Adrenal gland (tissue), 12 donors: ENCODE data around the gene MACROD2. TPM values are rescaled to one million over a fixed set of nuclear protein-coding genes. Genes with fewer than 3 reads are reported as not detected.

ENCODE experiments used
- DNase-seq, 7 donors: peaks; one replicate each; pipeline ENCODE4 v3.0.0-alpha.2; 2019 to 2020
- H3K27ac ChIP-seq, 5 donors: fragments of 200-600 bp; sonication (generic) in 4 of 5; 1 replicate in 3 of 5; 2 replicates in 2 of 5; pipeline versions ENCODE4 v1.5.1 to v1.8.0; 2016 to 2020; ENCODE audit warnings: mild to moderate bottlenecking in 1 of 5
- H3K27me3 ChIP-seq: fragments of 200-600 bp; 2 replicates; pipeline ENCODE4 v1.8.0; 2021
- H3K36me3 ChIP-seq, 2 donors: fragments of 200-600 bp; replicated peaks in 1 of 2; 1 replicate in 1 of 2; 2 replicates in 1 of 2; pipeline versions ENCODE4 v1.5.1 to v1.8.0; 2018 to 2022
- H3K4me1 ChIP-seq, 2 donors: fragments of 200-600 bp; replicated peaks in 1 of 2; 1 replicate in 1 of 2; 2 replicates in 1 of 2; pipeline versions ENCODE4 v1.5.1 to v1.8.0; 2018 to 2021
- H3K4me3 ChIP-seq, 4 donors: fragments of 200-600 bp; sonication (generic) in 3 of 4; one replicate each; pipeline ENCODE4 v1.5.1; 2016 to 2018
- H3K9me3 ChIP-seq, 3 donors: fragments of 200-600 bp; sonication (generic) in 1 of 3; replicated peaks in 1 of 3; 1 replicate in 2 of 3; 2 replicates in 1 of 3; pipeline versions ENCODE4 v1.5.1 to v1.8.0; 2016 to 2021
- POLR2A ChIP-seq, 2 donors: fragments of 450-650 bp; IDR thresholded peaks; one replicate each; pipeline ENCODE4 v1.6.1; 2017; ENCODE audit warnings: antibody characterized with exemption in 2 of 2, mild to moderate bottlenecking in 2 of 2, moderate library complexity in 1 of 2
- WGBS, 4 donors: extraction: QIAGEN DNeasy Blood & Tissue Kit in 2 of 4; methylation state at CpG; one replicate each; pipeline versions ENCODE4 v1.1.5 to v1.1.7; 2013 to 2017; 5-methylcytosine and 5-hydroxymethylcytosine counted together
- intact Hi-C, 2 donors: fragments of 100-400 bp; cut with DNase I; formaldehyde crosslinking; loops; one replicate each; pipeline versions ENCODE4 v1.14.1 to v1.15.0; 2022 to 2023
- polyA plus RNA-seq, 3 donors: library from polyadenylated mRNA; stranded (reverse); fragments of 200-250 nt in 2 of 3; fragments of 350-450 nt in 1 of 3; fragmentation: Illumina TruSeq in 1 of 3; extraction: RNeasy Lipid Tissue Mini Kit (QIAGEN cat#74804) in 1 of 3; gene quantifications; one replicate each; pipeline ENCODE4 v1.2.3, GENCODE V29; 2013 to 2014
- total RNA-seq, 9 donors: library from RNA; depleted of rRNA in 4 of 9; stranded (reverse); fragments of >200 nt in 4 of 9; fragments of 120-200 nt in 1 of 9; fragmentation: NEBNext Ultra II Directional in 1 of 9; extraction: Animal tissue kit (Norgen Biotek cat#: 25700) in 1 of 9; gene quantifications; one replicate each; pipeline versions ENCODE4 v1.1.0 to v1.2.4, GENCODE V29; 2013 to 2023
- TF ChIP-seq, protein P1 (sequence below), 6 experiments: fragments of 450-650 bp in 4 of 6; fragments of 200-600 bp in 2 of 6; sonication (generic) in 1 of 6; IDR thresholded peaks; 1 replicate in 5 of 6; 2 replicates in 1 of 6; pipeline versions ENCODE4 v1.5.1 to v1.8.0; 2016 to 2021; ENCODE audit warnings: antibody characterized with exemption in 6 of 6, mild to moderate bottlenecking in 2 of 6, moderate library complexity in 1 of 6
- donor health status: healthy with polysubstance abuse.
- donor health status: Bipolar disorder and iron deficiency.
- donor health status: DM: yes; HTN: yes; CAD: no.
- donor health status: DM: no; HTN: no; CAD: no.
- donor health status: DM: no; HTN: no; CAD: no.
- donor health status: DM: yes; HTN: yes; CAD: no.

MACROD2 gene
- total and polyA plus RNA-seq, 12 donors = 1.1 to 21.2 (median 6.4) TPM

DNA sequence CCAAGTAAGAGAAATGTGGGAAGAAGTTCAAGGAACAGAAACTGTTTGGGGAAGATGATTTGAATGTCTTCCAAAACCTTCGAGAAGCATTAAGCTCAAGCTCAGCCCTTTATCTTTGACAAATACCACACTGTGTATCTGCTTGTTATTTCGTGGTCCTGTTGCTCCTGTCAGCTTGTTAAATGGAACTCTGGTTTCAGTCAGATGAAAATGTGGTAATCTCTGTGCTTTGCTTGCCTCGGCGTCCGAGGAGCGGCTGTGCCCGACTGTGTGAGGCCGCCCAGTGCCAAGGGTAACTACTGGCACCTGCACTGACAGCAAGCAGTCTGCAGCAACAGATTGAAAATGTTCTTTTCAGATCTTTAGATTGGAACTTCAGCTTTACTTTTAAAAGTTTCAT lies 920.0 kb downstream of the MACROD2 start:
- Histone ChIP-seq H3K27ac (no peak overlapping the region), H3K4me1 (peaks cover 0 to 5% of the 10 kb centered on the region in 2 donors), H3K27me3 (no peaks in the 10 kb centered on the region), H3K4me3 (no peak overlapping the region), H3K36me3 (no peaks in the 10 kb centered on the region), H3K9me3 (no peaks in the 10 kb centered on the region)
- WGBS, 4 donors = 50 to 63% (median 56%) methylated on average over 8 of the region's 8 CpGs
- intact Hi-C loops = no loop called here
- no peak for TF ChIP-seq POLR2A (IDR thresholded peaks at IDR 0.05)
- TF ChIP-seq, protein P1, sequence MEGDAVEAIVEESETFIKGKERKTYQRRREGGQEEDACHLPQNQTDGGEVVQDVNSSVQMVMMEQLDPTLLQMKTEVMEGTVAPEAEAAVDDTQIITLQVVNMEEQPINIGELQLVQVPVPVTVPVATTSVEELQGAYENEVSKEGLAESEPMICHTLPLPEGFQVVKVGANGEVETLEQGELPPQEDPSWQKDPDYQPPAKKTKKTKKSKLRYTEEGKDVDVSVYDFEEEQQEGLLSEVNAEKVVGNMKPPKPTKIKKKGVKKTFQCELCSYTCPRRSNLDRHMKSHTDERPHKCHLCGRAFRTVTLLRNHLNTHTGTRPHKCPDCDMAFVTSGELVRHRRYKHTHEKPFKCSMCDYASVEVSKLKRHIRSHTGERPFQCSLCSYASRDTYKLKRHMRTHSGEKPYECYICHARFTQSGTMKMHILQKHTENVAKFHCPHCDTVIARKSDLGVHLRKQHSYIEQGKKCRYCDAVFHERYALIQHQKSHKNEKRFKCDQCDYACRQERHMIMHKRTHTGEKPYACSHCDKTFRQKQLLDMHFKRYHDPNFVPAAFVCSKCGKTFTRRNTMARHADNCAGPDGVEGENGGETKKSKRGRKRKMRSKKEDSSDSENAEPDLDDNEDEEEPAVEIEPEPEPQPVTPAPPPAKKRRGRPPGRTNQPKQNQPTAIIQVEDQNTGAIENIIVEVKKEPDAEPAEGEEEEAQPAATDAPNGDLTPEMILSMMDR (IDR thresholded peaks at IDR 0.05) = no peak
- DNase-seq = peak in 1 of 7 donors; percentile 79

DNA sequence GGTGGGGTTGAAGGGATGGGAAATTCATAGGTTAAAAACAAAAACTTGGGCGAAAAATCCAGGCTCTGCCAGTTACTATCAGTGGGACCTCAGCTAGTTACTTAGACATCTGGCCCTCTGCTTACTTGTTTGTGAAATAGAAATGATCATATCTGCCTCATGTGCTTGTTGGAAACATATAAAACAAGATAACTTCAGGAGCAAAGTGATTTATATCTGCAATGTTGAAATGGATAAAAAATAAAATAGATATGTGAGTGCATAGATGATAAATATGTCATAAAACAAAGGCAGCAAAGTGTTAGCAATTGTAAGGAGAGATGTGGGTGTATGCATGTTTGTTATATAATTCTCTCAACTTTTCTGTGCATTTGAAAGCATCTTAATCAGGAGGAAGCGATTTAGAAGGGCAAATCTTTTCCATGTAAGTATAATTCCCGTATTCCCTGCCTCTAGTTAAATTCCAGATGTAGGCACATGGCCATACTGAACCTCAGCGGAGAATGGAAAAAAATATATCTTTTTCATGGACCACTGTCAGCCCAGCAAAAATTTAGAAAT lies 921.1 kb downstream of the MACROD2 start:
- no peak for DNase-seq
- no peaks in the 10 kb centered on the region for H3K36me3 ChIP-seq
- 76 to 87% (median 85%) methylated on average over 4 of the region's 4 CpGs for whole genome bisulfite sequencing, 4 donors
- no peaks in the 10 kb centered on the region for H3K27me3 ChIP-seq
- H3K27ac ChIP-seq = no peak overlapping the region
- H3K9me3 ChIP-seq = no peaks in the 10 kb centered on the region
- H3K4me3 ChIP-seq = no peak overlapping the region
- intact Hi-C loops = no loop called here
- TF ChIP-seq, protein P1 (IDR thresholded peaks at IDR 0.05) = no peak
- no peak for TF ChIP-seq POLR2A (IDR thresholded peaks at IDR 0.05)
- peaks cover 0 to 5% of the 10 kb centered on the region in 2 donors for H3K4me1 ChIP-seq

DNA sequence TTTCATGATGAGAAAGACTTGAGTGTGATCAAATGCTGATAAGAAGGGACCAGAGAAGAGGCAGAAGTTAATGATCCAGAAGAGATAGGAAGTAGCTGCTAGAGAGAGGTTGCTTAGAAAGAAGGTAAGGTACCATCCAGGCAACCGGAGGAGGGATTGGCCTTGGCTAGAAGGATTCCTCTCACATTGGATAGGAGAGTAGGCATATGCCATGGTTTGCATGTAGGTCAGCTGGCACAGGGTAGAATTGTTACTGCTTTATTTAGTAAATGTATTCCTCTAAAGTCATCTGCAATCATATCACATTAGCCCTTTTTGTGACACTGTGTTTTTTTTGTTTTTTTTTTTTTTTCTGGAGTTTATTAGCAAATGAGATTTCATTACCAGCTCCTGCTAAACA lies 923.0 kb downstream of the MACROD2 start:
- Histone ChIP-seq H3K27me3 (no peaks in the 10 kb centered on the region), H3K4me1 (peaks cover 0 to 5% of the 10 kb centered on the region in 2 donors), H3K27ac (no peak overlapping the region), H3K9me3 (no peaks in the 10 kb centered on the region), H3K4me3 (no peak overlapping the region), H3K36me3 (no peaks in the 10 kb centered on the region)
- TF ChIP-seq, protein P1 (IDR thresholded peaks at IDR 0.05) = no peak
- TF ChIP-seq POLR2A (IDR thresholded peaks at IDR 0.05) = no peak
- intact Hi-C loops = no loop called here
- 83 to 94% (median 88%) methylated on average over 1 of the region's 1 CpG for WGBS, 4 donors
- DNase-seq = no peak

DNA sequence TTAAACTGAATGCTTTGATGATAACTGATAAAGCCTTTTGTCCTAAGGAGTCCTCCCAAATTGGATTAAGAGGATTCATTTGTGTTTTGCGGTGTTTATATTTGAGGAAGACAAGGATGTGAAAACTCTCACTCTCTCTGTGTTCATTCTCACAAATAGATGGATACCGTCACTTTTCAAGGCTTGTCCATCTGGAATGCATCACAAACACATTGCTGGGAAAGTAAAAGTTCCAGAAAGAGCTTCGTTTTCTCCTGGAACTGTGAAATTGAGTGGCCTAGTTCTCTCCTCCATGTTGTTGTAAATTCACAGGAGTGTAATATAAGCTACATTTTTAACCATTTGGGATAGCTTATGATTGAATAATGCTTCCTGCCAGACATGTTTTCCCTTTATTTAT lies 923.7 kb downstream of the MACROD2 start:
- no peaks in the 10 kb centered on the region for H3K36me3 ChIP-seq
- intact Hi-C loops = no loop called here
- peaks cover 0 to 5% of the 10 kb centered on the region in 2 donors for H3K4me1 ChIP-seq
- TF ChIP-seq, protein P1 (IDR thresholded peaks at IDR 0.05) = no peak
- TF ChIP-seq POLR2A (IDR thresholded peaks at IDR 0.05) = no peak
- no peak overlapping the region for H3K4me3 ChIP-seq
- no peaks in the 10 kb centered on the region for H3K9me3 ChIP-seq
- no peak for DNase-seq
- H3K27ac ChIP-seq = no peak overlapping the region
- H3K27me3 ChIP-seq = no peaks in the 10 kb centered on the region
- WGBS, 4 donors = 76 to 83% (median 79%) methylated on average over 3 of the region's 3 CpGs
